Measurements from ENCODE around the gene DIAPH3.
"Not testable (repeated sequence)": the region's sequence is repeated elsewhere in the genome, so short reads cannot be mapped to it uniquely, and the experiment has no call there.

The DIAPH3 gene, protein sequence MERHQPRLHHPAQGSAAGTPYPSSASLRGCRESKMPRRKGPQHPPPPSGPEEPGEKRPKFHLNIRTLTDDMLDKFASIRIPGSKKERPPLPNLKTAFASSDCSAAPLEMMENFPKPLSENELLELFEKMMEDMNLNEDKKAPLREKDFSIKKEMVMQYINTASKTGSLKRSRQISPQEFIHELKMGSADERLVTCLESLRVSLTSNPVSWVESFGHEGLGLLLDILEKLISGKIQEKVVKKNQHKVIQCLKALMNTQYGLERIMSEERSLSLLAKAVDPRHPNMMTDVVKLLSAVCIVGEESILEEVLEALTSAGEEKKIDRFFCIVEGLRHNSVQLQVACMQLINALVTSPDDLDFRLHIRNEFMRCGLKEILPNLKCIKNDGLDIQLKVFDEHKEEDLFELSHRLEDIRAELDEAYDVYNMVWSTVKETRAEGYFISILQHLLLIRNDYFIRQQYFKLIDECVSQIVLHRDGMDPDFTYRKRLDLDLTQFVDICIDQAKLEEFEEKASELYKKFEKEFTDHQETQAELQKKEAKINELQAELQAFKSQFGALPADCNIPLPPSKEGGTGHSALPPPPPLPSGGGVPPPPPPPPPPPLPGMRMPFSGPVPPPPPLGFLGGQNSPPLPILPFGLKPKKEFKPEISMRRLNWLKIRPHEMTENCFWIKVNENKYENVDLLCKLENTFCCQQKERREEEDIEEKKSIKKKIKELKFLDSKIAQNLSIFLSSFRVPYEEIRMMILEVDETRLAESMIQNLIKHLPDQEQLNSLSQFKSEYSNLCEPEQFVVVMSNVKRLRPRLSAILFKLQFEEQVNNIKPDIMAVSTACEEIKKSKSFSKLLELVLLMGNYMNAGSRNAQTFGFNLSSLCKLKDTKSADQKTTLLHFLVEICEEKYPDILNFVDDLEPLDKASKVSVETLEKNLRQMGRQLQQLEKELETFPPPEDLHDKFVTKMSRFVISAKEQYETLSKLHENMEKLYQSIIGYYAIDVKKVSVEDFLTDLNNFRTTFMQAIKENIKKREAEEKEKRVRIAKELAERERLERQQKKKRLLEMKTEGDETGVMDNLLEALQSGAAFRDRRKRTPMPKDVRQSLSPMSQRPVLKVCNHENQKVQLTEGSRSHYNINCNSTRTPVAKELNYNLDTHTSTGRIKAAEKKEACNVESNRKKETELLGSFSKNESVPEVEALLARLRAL

DNA sequence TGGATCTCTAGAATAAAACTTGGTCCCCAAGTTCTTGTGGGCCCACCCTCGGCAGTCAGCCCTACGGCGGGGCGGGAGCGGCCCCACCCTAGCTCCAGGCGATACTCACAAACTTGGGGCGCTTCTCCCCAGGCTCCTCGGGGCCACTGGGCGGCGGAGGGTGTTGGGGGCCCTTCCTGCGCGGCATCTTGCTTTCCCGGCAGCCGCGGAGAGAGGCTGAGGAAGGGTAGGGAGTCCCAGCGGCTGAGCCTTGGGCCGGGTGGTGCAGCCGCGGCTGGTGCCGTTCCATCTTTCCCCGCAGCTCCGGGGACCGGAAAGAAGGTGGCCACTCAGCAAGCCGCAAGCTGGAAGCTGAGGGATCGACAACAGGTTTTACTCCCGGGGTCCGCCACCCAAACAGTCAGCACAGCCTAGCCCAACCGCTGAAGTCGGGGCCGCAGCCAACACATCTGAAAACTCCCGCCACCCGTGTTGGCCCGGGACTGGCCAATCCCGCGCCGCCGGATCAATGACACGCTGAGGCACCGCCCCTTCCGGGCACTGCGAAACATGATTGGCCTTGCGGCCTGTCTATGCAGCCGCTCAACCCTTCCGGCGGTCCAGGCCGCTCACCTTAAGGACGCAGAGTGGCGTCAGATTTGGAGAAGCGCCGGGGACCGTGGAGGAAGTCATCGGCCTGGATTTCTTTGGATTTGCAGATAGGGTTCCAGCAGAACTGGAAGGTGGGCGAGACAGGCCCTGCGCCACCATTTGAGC is at the start of gene DIAPH3:
TSS of gene DIAPH3 (minus strand) at position 451 of the 756 bp plus-strand sequence. CDS start at position 289, 162 bp downstream.
- no peak for FAIRE-seq

DNA sequence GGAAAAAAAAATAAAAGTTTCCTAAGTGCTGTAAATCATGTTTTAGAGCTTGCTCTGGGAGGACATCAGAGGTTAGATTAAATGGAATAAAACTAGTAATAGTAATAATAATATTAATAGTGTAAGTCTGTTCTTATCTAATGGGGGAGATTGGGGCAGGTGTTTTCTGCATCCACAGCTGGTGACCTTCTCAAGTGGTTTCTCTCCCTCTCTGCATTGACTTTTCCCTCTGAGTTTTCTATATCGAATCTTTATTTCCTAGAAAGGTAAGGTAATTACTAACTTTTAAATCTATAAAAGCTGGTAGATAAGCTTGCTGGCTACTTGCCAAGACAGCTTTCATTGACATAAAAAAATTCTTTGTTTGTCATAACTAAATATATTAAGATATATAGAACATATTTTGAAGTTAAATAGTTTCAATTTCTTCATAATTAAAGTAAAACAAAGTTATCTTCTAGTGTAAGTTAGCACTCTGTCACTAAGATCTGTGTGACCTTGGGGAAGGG is 49.6 kb upstream of the DIAPH3 start:
- FAIRE-seq, result no peak

DNA sequence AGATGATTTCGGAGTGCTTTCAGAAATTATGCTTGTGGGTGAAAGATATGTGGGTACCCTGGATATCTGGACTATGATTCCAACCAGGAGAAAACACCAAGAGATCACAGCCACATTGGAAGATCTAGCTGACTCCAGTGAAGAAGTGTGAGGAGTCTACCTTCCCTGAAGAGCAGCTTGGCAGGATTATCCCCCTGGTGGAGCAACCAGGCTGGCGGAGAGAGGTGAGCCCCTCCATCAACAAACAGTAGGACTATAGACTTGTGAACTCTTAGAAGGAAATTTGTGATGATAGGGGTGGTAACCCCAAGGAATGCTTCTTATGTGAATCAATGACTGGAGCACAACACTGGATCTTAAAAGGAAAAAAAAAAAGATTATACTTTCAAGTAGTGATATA is 47.8 kb upstream of the DIAPH3 start:
- no peak for FAIRE-seq

DNA sequence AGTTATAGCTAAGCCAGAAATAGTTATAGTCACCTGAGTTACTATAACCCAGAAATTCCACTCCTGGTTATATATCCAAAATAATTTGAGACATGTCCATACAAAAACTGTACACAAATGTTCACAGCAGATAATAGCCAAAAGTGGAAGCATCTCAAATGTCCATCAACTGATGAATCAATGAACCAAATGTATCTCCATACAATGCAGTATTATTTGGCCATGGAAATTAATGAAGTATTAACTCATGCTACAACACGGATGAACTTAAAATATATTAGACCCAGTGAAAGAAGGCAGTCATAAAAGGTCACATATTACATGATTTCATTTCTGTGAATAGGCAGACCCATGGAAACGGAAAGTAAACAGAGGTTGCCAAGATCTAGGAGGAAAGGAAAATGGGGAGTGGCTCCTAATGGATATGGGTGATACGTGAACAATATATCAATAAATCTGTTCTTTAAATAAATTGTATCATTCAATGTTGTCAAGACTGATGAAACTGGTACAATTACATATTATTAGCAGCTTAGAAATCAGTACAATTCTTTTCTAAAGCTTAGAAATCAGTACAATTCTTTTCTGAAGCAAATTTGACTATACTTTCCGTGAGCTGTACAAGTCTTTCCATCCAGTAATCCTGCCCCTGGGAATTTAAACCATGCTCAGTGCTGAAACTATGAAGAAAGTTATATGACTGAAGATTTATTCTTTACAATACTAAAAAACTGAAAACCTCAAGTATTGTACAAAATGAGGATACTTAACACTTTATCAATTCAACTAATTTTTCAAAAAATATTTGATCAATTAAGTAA is 47.0 kb upstream of the DIAPH3 start:
- FAIRE-seq, result no peak

DNA sequence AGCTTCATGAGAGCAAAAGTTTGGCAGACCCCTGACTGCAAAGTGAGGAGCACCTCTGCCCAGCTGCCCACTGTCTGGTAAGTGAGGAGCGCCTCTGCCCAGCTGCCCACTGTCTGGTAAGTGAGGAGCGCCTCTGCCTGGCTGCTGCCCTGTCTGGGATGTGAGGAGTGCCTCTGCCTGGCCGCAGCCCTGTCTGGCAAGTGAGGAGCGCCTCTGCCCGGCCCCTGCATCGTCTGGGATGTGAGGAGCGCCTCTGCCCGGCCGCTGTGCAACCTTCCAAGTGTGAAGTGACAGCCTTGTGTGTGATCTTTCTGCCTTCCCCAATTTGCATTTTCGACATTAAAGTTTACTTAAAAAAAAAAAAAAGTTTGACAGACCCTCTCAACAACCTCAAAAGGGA is 41.8 kb upstream of the DIAPH3 start:
- FAIRE-seq, result not testable (repeated sequence)

DNA sequence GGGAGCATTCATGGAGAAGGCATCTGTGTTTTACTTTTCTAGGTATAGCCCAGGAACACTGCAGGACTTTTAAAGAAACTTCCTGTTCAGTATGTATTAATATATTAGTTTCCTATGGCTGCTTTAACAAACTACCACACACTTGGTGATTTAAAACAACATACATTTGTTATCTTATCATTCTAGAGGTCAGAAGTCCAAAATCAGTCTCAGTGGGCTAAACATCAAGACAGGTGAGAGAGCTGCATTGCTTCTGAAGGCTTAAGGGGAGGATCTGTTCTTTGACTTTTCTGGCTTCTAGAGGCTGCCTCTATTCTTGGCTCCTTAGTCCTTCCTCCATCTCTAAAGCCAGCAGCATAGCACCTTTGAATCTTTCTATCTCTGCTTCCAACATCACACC is 37.6 kb upstream of the DIAPH3 start:
- FAIRE-seq, result no peak

DNA sequence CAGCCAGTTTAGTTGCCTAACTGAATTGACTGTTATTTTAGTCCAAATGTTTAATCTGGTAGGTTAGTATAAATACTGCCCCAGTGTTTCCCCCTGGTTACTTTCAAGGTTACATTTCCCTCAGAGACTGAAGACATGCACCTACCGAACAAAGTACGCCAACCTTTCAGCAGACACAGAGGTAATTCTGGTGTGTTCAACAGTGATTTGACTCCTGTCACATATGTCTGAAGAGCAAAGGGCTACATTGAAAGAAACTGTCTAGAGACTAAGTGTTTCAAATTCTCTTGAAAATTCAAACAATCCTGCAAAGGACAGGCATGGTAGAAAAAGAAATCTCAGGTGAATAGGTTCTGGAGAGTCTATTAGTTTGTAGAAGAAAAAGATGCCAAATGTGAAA is 32.2 kb upstream of the DIAPH3 start:
- peak; percentile 92 for FAIRE-seq

DNA sequence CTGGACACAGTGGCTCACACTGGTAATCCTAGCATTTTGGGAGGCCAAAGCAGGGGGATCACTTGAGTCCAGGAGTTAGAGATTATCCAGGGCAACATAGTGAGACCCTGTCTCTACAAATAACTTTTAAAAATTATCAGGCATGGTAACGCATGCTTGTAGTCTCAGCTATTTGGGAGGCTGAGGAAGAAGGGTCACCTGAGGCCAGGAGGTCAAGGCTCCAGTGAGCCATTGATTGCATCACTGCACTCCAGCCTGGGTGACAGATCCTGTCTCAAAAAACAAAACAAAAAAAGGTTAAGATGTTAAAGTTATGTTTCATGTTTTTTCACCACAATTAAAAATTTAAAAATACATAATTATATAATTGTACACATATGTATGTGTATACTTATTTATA is 19.2 kb upstream of the DIAPH3 start:
- FAIRE-seq, result no peak

DNA sequence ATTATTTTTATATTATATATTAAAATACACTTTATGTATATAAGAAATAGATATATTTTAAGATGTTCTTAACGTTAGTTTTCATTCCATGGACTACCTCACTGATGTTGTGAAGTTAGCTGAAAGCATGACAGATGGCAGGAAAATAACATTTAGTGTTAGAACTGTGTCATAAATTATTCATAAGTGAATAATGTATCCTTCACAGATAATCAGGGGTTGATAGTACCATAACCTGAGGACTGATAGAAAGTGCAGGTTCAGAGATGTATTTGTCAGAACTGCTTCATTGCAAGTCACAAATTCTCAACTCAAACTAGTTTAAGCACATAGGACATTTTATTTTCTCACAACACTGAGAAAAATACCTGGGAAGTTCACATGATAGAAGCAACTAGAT is 14.6 kb upstream of the DIAPH3 start:
- no peak for FAIRE-seq

DNA sequence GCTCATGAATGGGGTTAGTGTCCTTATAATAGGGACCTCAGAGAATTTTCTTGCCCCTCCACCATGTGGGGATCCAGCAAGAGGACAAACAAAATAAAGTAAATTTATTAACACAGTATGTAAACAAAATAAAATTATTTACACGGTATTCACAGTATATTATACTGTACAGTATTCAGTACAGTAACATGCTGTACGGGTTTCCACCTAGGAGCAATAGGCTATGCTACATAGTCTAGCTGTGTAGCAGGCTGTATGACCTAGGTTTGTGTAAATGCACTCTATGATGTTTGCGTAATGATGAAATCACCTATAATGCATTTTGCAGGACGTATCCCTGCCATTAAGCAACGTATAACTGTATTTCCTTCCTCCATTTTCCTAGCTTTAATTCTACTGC is 11.8 kb upstream of the DIAPH3 start:
- FAIRE-seq, result no peak

DNA sequence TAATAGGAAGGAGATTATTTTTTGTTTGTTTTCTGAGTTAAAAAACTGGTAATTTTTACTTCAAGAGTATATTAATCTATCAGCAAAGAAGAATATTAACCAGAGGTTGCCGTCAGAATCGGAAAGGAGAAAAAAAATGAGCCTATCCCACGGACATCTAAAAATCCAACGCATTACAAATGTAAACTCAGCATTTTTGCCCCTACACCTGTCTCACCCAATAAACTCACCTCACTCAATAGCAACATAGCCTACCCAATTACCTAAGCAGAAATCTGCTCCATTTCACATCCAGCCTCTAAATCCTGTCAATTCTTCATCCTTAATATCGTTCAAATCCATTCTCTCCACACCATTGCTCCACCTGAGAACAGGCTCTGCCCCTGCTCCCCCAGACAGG is 10.4 kb upstream of the DIAPH3 start:
- FAIRE-seq, result no peak

DNA sequence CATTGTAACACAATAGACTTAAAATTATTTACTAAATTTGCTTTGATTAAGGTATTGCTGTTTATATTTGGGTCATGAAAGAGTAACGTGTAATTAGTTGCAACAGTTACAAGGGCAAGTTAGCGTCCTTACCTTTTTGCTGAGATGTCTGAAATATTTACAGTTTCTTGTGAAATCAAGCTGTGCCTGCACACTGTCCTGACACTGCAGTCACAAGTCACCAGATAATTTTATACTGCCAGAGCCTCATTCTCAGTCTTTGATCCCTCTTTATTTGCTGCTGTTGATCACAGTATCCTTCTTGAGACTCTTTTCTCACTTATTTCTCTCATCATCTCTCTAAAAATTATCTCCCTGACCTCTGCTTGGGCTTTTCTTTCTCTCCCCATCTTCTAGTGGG is 8.4 kb upstream of the DIAPH3 start:
- FAIRE-seq, result no peak

DNA sequence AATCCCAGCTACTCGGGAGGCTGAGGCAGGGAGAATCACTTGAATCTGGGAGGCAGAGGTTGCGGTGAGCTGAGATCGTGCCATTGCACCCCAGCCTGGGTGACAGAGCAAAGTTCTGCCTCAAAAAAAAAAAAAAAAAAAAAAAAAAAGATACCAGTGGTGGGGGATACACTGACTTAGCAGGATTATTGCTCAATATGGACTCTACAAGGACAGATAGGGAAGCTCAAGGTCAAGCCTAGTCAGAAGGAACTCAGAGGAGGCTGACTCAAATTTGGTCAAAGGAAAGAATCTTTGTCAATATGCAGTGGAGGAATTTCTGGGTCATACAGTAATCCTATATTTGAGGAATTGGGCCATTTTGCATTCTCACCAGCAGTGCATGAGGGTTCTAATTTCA is 6.7 kb upstream of the DIAPH3 start:
- no peak for FAIRE-seq

DNA sequence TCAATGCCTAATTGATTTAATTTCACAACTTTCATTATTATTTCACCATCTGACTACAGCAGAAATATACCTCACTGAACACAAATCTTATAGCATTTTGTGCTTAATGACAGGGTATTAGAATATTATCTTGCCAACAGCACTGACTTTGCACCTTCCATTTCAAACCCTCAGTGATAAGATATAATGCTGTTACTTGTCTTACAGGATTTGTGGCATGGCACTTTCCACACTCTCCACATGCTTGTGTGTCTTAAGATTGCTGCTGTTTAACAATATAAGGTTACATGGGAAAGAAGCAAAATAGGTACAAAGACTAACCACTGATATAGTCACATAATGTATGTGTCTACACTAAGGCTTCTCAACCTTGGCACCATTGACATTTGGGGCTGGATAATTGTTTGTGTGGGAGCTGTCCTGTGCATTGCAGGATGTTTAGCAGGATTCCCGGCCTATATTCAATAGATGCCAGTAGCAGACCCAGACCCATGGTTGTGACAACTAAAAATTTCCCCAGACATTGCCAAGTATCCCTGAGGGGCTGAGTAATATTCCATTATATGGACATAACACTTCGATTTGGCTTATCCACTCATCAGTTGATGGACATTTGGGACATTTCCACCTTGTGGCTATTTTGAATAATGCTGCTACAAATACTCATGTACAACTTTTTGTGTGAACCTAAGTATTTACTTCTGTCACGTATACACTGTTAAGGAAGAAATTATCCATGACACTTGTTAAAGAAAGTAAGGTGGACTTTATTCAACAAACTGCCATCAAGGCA is 5.7 kb upstream of the DIAPH3 start:
- FAIRE-seq, result no peak

DNA sequence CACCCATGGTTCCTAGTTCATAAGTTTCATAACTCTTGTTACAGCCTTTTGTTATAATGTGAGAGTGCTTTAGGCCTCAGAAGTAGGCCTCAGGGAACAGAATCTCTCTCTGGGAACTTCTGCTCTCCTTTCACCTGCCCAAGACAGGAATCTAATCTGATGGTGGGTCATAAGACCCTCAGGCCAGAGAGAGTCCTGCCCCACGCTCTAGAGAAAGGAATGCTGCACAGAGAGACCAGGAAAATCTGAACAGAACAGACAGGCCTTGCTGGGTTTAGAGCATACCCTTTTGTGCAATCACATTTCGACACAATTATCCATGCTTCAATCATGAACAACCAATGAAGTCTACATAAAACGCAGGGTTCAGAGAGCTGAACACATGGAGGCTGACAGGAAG is 3.4 kb upstream of the DIAPH3 start:
- FAIRE-seq, result no peak

DNA sequence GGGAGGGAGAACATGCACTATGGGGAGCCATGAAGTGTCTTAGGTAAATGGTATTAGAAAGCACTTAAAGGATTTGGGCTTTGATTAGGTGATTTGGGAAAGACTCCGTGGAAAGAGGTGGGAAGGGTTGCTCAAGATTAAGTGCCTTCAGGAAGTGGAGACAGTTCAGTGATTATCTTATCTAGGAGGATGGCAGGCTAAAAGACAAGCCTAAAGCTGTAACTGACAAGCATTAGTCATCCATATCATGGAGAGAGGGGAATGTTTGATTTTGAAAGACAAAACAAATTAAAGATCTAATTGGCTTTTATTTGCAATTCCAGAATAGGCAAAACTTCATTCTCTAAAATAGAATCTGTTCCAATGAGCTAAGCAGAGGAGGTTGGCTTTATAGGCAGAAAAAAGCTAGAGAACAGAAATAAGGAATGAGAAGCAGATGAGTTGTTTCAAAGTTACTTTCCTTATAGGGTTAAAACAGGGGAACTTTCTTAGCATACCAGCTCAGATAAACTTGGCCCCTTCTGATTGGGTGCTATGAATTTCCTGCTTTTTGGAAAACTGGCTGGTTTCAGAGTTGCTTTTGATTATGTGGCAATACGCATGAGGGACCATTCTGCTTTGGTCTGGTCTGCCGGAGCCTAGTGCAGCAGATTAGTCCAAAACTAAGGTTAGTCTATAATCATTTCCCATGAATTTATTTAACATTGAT is 1.8 kb upstream of the DIAPH3 start:
- no peak for FAIRE-seq

DNA sequence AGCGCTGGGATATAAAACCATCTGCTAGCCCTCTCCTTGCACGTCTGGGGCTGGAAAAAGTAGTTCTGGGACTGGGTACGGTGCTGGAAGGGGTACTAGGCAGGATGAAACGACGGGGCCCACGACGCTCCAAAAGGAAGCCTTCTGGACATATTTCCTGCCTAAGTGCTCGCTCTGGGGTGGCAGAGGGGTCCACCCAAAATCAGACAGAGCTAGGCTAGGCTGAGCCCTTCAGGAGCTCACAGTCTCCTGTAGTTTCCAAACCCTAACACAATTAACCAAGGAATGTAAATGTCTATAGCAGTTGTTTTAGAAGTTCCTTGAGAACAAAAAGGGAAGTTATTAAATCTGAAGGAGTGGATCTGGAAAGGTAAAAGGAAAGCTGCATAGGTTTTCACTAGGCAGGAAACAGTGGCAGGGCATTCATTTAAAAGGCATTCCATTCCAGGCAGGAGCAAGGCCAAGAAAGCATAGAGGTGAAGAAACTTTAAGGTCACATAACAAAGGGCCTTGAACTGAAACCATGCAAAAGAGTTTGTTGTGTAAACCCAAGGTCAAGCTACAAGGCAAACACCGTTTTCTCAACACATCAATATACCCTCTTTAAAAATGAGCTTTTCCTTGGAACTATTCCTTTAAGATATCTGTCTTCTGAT is 634 bp upstream of the DIAPH3 start:
- FAIRE-seq, result no peak

DNA sequence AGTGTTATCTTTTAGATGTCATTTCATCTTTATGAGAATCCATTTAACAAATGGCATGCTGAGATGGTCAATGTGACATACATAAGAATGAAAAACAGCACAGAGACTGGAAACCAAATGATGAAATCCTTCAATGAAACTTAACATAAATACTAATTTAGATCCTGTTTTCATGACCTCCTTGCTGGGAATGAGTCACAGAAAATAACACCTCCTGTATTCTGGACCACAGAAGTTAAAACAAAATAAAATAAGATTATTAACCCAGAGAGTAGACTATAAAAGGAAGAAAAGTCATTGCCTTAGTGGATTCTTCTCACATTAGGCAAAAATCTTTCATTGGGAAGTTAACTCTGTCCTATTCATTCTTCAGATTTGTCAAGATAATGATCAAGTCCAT is 1.6 kb downstream of the DIAPH3 start:
- no peak for FAIRE-seq

DNA sequence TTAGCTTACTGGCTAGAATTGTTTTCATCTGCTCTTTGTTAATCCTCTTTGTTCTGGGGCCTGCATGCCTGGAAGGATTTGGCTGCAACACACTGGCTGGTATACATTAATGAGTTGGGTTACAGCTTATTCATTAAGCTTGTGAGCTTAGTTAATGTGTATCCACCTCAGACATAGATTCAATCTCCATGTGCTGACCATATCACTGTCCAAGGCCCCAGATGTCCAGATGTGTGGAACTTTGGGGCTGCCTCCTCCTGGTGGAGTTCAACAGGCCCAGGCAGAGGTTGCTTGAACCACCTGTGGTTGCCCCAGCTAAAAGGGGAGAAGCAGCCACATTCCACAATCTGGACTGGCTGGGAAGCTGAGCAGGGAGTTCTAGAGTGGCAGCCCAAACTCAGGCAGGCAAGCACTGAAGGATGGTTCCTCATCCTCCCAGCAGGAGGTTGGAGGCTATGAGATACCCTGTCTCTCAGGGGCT is 5.4 kb downstream of the DIAPH3 start:
- FAIRE-seq, result no peak
